ENCODE results near the gene SEPTIN14.
"Not testable (repeated sequence)": the region's sequence is repeated elsewhere in the genome, so short reads cannot be mapped to it uniquely, and the experiment has no call there.

SEPTIN14 gene

DNA sequence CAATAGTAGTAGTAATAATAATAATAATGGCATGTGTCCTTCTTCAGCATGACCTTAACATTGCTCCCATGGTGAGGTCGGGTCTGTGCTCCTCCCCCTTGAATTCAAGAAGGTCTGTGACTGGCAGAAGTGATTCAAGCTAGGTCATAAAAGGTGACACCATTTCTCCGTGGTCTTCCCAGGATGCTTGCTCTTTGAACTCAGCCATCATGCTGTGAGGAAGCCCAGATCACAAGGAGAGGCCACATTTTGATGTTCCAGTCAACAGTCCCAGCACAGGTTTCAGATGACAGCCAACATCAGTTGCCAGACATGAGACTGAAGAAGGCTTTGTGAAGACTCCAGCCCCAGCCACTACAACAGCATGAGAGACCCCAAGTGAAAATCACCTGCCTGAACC is 83.9 kb downstream of the SEPTIN14 start:
- DNase-seq, result no peak

GRCh38 chr7:55776196-55776595 is 86.4 kb downstream of the SEPTIN14 start:
- DNase-seq, result no peak

GRCh38 chr7:55775051-55775420 is 87.5 kb downstream of the SEPTIN14 start:
- no peak for DNase-seq

- DNase-seq, result no peak
Measured at GRCh38 chr7:55774327-55775050, 88.1 kb downstream of the SEPTIN14 start.

DNA sequence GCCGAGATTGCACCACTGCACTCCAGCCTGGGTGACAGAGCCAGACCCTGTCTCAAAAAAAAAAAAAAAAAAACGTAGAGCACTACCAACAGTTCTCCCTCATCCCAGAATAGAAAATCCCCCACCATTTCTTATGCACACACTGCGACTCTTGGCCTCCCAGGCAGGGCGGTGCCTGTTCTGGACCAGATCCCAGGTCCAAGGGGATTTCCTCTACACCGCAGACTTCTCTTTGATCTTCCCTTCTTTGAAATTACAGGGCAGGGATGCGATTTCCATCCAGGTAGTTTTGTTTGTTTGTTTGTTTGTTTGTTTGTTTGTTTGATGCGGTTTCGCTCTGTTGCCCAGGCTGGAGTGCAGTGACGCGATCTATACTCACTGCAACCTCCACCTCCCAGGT is 91.8 kb downstream of the SEPTIN14 start:
- DNase-seq, result no peak

DNA sequence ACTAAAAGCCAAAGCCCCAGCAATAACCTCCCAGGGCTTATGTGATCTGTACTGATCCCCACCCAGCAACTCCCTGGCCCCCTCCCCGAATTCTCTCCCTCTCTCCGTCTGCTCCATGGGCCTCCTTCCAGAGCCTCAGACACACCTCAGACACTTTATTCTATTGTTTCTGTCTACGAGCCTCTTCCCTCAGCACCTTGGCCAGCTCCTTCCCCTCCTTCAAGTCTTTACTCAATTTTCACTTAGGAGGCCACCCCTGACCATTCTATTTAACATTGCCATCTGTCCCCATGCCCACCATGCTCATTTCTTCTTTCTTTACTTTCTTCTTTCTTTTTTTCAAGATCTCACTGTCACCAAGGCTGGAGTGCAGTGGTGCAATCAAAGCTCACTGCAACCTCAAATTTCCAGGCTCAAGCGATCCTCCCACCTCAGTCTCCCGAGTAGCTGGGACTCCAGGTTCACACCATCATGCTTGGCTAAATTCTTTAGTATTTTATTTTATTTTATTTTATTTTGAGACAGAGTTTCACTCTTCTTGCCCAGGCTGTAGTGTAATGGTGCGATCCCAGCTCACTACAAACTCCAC is 109.2 kb downstream of the SEPTIN14 start:
- not testable (repeated sequence) for DNase-seq

GRCh38 chr7:55744706-55745105 is 117.8 kb downstream of the SEPTIN14 start:
- not testable (repeated sequence) for DNase-seq

Measured in CD4-positive, alpha-beta T cell treated with Interleukin-17A for 1 hour (primary cell).